Measurements from ENCODE around the gene MAP3K13. TPM values are rescaled to one million over a fixed set of nuclear protein-coding genes. Genes with fewer than 3 reads are reported as not detected.

Gene MAP3K13
- total RNA-seq, 6 experiments from 2014 or later: 20.9 to 28.4 (median 25.1) TPM

DNA sequence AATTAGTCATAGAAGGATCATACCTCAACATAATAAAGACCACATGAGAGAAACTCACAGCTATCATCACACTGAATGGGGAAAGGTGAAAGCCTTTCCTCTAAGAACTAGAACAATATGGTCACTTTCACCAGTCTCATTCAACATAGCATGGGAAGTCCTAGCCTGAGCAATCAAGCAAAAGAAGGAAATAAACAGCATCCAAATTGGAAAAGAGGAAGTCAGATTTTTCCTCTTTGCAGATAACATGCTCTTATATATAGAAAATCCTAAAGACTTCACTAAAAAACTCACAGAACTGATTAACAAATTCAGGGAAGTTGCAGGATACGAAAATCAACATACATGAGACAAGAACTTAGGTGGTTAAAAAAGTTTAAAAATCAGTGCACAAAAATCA is 24.7 kb downstream of the MAP3K13 start:
- Mint-ChIP-seq H3K27me3 (ENCODE audit: insufficient read depth) (peaks cover 3% of the 10 kb centered on the region), H3K4me3 (no peak overlapping the region), H3K9me3 (no peaks in the 10 kb centered on the region), H3K36me3 (ENCODE audit: low read depth) (no peaks in the 10 kb centered on the region), H3K27ac (no peak overlapping the region), H3K4me1 (ENCODE audit: low read depth) (no peaks in the 10 kb centered on the region)
- DNase-seq: no peak
- TF ChIP-seq, protein P1, sequence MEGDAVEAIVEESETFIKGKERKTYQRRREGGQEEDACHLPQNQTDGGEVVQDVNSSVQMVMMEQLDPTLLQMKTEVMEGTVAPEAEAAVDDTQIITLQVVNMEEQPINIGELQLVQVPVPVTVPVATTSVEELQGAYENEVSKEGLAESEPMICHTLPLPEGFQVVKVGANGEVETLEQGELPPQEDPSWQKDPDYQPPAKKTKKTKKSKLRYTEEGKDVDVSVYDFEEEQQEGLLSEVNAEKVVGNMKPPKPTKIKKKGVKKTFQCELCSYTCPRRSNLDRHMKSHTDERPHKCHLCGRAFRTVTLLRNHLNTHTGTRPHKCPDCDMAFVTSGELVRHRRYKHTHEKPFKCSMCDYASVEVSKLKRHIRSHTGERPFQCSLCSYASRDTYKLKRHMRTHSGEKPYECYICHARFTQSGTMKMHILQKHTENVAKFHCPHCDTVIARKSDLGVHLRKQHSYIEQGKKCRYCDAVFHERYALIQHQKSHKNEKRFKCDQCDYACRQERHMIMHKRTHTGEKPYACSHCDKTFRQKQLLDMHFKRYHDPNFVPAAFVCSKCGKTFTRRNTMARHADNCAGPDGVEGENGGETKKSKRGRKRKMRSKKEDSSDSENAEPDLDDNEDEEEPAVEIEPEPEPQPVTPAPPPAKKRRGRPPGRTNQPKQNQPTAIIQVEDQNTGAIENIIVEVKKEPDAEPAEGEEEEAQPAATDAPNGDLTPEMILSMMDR (IDR thresholded peaks at IDR 0.05): no peak

DNA sequence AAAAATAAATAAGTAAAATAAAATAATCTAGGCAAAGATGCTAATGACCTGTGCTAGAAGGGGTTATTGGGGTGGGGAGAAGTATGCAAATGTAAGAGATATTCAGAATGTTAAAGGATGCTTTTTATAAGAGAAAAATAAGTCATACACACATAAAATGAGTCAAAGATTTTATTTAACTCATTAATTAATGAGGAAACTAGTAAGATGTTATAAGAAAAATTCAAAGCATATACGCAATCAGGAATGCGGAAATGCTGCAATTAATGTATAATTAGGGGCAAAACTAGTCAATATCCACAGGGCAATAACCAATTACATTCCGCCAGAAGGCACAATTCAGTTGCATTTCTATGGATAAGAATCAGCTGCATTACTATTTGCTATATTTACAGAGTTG is 30.1 kb downstream of the MAP3K13 start:
- no peaks in the 10 kb centered on the region for H3K9me3 Mint-ChIP-seq
- no peaks in the 10 kb centered on the region for H3K4me1 Mint-ChIP-seq (ENCODE audit: low read depth)
- no peaks in the 10 kb centered on the region for H3K36me3 Mint-ChIP-seq (ENCODE audit: low read depth)
- H3K4me3 Mint-ChIP-seq: no peak overlapping the region
- no peak overlapping the region for H3K27ac Mint-ChIP-seq
- peaks cover 6% of the 10 kb centered on the region for H3K27me3 Mint-ChIP-seq (ENCODE audit: insufficient read depth)
- TF ChIP-seq, protein P1 (IDR thresholded peaks at IDR 0.05): no peak
- DNase-seq: no peak

DNA sequence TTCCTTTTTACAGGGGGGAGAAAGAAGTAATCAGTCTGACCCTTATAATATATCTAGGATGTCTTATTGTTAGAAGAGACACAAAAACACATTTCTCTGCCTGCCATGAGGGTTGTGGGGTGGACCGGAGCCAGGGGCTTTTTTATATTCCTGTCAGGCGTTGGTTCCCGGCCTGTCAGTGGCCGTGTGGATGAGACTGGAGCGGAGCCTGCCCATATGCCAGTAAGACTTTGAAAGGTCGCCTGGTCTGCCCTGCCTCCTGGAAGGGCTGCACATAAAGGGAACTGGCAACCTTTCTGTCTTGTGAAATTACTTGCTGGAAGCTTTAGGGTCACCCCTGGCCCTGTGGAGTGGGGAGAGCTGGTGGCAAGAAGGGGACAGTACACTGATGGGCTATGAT is 34.7 kb downstream of the MAP3K13 start:
- DNase-seq: no peak
- TF ChIP-seq, protein P1 (IDR thresholded peaks at IDR 0.05): no peak
- no peak overlapping the region for H3K27ac Mint-ChIP-seq
- peaks cover 5% of the 10 kb centered on the region for H3K4me1 Mint-ChIP-seq (ENCODE audit: low read depth)
- peaks cover 5% of the 10 kb centered on the region for H3K27me3 Mint-ChIP-seq (ENCODE audit: insufficient read depth)
- no peak overlapping the region for H3K4me3 Mint-ChIP-seq
- no peaks in the 10 kb centered on the region for H3K36me3 Mint-ChIP-seq (ENCODE audit: low read depth)
- no peaks in the 10 kb centered on the region for H3K9me3 Mint-ChIP-seq

DNA sequence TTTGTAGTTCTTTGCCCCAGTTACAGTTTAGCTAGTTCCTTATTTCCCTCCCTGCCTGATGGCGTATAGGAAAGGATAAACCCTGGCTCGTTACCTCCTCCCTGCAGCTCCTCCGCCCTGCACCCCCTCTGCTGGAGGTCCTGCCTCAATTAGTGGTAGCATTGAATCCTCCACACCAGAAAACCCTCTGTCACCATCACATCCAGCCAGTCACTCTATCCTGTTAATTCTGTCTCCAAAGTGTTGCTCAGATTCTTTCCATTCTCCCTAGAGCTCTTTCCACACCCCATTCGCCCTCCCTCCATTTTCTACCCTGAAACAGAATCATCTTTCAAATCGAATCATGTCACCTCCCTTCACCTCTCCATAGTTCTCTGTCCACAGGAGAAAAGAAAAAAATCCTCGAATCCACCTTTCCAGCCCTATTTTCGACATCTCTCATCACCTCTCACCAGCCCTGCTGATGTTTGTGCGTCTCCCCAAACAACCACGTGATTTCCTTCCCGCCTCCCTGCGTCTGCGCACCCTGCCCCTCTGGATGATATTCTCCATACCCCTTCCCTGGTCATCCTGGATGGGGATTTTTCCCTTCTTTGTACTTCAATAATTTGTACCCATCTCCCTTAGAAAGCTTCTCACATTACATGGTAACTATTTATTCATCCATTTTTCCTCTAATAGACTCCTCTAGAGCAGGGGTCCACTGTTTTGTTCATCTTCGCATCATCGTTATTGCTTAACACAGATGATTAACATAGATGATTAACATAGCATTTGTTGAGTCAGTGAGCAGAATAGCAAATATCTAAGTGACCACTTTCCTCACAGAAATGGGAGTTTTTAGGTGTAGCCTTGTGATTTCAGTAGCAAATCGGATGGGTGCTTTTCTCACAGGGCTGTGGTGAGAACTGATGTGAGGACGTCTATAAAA is 37.1 kb downstream of the MAP3K13 start:
- Mint-ChIP-seq H3K36me3 (ENCODE audit: low read depth) (no peaks in the 10 kb centered on the region), H3K27ac (no peak overlapping the region), H3K4me1 (ENCODE audit: low read depth) (peaks cover 10% of the 10 kb centered on the region), H3K27me3 (ENCODE audit: insufficient read depth) (peaks cover 3% of the 10 kb centered on the region; the same call in 1 of the 2 replicates), H3K9me3 (no peaks in the 10 kb centered on the region), H3K4me3 (no peak overlapping the region)
- peak; percentile 5 for DNase-seq
- TF ChIP-seq, protein P1 (IDR thresholded peaks at IDR 0.05): no peak

DNA sequence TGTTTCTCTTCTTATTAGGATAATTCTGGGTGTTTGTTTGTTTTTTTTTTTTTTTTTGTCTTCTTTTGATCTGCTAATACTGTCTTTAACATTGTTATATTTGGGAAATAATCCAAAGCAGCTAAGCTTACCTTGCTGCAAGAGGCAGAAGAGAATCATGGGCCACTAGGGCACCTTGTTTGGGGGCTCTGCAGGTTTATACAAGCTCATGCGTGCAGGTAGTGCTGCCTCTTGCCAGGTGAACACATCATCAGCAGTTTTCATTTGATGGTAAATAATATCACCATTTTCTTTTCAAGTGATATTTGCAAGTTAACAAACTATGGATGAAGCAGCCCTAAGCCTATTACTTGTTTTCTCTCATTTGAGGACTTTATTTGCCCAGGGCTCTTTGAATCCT is 37.9 kb downstream of the MAP3K13 start:
- no peak for DNase-seq
- H3K36me3 Mint-ChIP-seq (ENCODE audit: low read depth): no peaks in the 10 kb centered on the region
- H3K9me3 Mint-ChIP-seq: no peaks in the 10 kb centered on the region
- TF ChIP-seq, protein P1 (IDR thresholded peaks at IDR 0.05): no peak
- peaks cover 3% of the 10 kb centered on the region for H3K27me3 Mint-ChIP-seq (ENCODE audit: insufficient read depth)
- H3K4me1 Mint-ChIP-seq (ENCODE audit: low read depth): peaks cover 10% of the 10 kb centered on the region
- no peak overlapping the region for H3K4me3 Mint-ChIP-seq
- no peak overlapping the region for H3K27ac Mint-ChIP-seq
